SK-N-MC (cell line): ENCODE measurements around the gene STX8.

Source experiments
- DNase-seq: peaks from one replicate; pipeline ENCODE4 v3.0.0-alpha.2; 2011; ENCODE audit warnings: low read depth, low spot score
- H3K27ac ChIP-seq: fragments of 200-600 bp; sonication (generic); 2 replicates; pipeline ENCODE4 v1.5.1; 2016; ENCODE audit warnings: mixed run types
- H3K36me3 ChIP-seq: fragments of 200-600 bp; sonication (generic); 2 replicates; pipeline ENCODE4 v1.6.1; 2017; ENCODE audit warnings: antibody characterized with exemption, low read length, mixed read lengths; ENCODE audit not compliant: insufficient read depth
- H3K4me3 ChIP-seq: fragments of 200-600 bp; sonication (generic); 2 replicates; pipeline ENCODE4 v1.5.1; 2016
- H3K9ac ChIP-seq: fragments of 200-600 bp; sonication (generic); 2 replicates; pipeline ENCODE4 v1.8.0; 2017; ENCODE audit warnings: mixed run types, mixed read lengths; ENCODE audit not compliant: insufficient read length
- H3K9me3 ChIP-seq: fragments of 200-600 bp; sonication (generic); 2 replicates; pipeline ENCODE4 v1.6.1; 2017; ENCODE audit warnings: low read depth, mild to moderate bottlenecking, antibody characterized with exemption, low read length, moderate library complexity, mixed read lengths
- EZH2 ChIP-seq: fragments of 200-600 bp; sonication (generic); IDR thresholded peaks from one replicate; pipeline ENCODE4 v1.6.1; 2017; ENCODE audit warnings: antibody characterized with exemption
- FOXP2 ChIP-seq: optimal IDR thresholded peaks from 2 replicates; pipeline ENCODE3; 2011; ENCODE audit warnings: mild to moderate bottlenecking, moderate library complexity; ENCODE audit not compliant: insufficient read depth; ENCODE audit errors: extremely low read length, control extremely low read depth
- POLR2AphosphoS5 ChIP-seq: IDR thresholded peaks from 2 replicates; pipeline ENCODE4 v1.6.1; 2012; ENCODE audit warnings: mild to moderate bottlenecking, low read depth, low read length, borderline replicate concordance

Gene STX8

GRCh38 chr17:9274973-9275372 lies 300.6 kb downstream of the STX8 start:
- H3K4me3 ChIP-seq = no peak overlapping the region
- no peak overlapping the region for H3K9ac ChIP-seq
- DNase-seq = no peak
- no peaks in the 10 kb centered on the region for H3K36me3 ChIP-seq
- H3K9me3 ChIP-seq = no peaks in the 10 kb centered on the region
- no peak overlapping the region for H3K27ac ChIP-seq
- TF ChIP-seq FOXP2 = no peak
- TF ChIP-seq POLR2AphosphoS5 = no peak
- no peak for TF ChIP-seq EZH2

DNA sequence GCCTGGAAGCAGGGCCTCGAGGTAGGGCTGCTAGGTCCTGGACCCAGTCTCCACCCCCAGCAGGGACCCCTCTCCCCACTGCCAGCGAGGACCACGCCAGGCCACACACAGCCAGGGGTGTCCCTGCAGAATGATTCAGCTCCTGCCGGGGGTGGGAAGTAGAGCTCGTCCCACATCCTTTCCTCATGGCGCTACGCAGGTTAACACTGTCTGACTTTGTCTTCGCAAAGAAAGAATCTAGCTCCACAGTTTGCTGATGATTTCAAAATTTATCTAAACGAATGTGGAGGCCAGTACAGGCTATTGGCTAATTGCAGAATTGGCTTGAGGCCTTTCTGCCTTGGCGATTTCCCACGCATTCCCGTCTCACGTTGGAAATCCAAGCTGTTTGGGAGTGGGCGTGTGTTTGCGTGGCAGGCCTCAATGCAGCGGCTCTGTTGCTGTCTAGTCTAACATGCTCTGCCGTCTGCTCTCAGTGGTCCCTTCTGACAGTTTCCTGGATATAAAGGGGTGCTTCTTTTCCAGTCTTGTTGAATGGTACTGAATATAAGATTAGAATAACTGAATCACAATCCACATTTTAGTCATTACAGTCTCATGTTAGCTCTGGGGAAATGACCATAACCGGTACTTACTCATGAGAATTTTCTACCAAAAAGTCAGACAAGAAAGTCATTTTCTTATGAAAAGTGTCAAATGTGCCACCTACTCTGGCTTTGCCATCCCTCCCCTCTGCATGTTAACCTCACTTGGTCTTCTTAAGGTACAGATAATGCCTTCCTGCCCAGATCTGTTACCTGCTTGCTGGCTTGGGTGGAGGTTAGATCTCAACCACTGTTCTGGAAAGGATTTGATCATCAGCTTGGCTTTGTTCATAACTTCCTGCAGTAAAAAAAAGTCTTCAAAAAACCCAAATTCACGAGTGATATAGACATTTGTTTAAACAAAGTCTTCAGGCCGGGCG lies 301.9 kb downstream of the STX8 start:
- H3K27ac ChIP-seq = no peak overlapping the region
- H3K4me3 ChIP-seq = no peak overlapping the region
- no peaks in the 10 kb centered on the region for H3K36me3 ChIP-seq
- DNase-seq = no peak
- TF ChIP-seq FOXP2 = no peak
- TF ChIP-seq POLR2AphosphoS5 = no peak
- no peak for TF ChIP-seq EZH2
- no peak overlapping the region for H3K9ac ChIP-seq
- no peaks in the 10 kb centered on the region for H3K9me3 ChIP-seq

- no peak overlapping the region for H3K4me3 ChIP-seq
- H3K27ac ChIP-seq = no peak overlapping the region
- TF ChIP-seq POLR2AphosphoS5 (no peak), EZH2 (no peak), FOXP2 (no peak)
- H3K9me3 ChIP-seq = no peaks in the 10 kb centered on the region
- H3K9ac ChIP-seq = no peak overlapping the region
- DNase-seq = no peak
- H3K36me3 ChIP-seq = no peaks in the 10 kb centered on the region
Observed at GRCh38 chr17:9272501-9273200, 303.0 kb downstream of the STX8 start.

DNA sequence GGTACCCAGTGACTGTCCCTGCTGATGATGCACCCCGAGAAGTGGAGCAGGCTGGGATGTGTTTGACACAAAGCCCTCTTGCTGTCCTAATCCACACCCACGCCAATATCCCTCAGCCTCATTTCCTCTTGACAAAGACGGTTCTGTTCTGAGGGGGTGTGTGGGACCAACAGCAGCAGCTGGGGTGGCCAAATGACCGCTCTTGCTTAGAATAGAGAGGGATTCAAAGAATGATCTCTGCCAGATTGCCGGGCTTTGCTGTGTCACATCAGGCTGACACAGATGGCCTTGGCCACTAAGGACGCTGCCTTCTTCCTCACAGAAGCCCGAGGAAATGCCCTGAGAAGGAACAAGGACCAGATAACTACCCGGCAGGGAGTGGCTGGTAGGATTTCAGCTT lies 303.6 kb downstream of the STX8 start:
- Histone ChIP-seq H3K9me3 (no peaks in the 10 kb centered on the region), H3K27ac (no peak overlapping the region), H3K9ac (no peak overlapping the region), H3K36me3 (no peaks in the 10 kb centered on the region), H3K4me3 (no peak overlapping the region)
- no peak for DNase-seq
- TF ChIP-seq FOXP2 (no peak), EZH2 (no peak), POLR2AphosphoS5 (no peak)

- TF ChIP-seq EZH2 (no peak), POLR2AphosphoS5 (no peak), FOXP2 (no peak)
- Histone ChIP-seq H3K36me3 (no peaks in the 10 kb centered on the region), H3K27ac (no peak overlapping the region), H3K9ac (no peak overlapping the region), H3K4me3 (no peak overlapping the region), H3K9me3 (no peaks in the 10 kb centered on the region)
- DNase-seq = no peak
Observed at GRCh38 chr17:9270921-9271320, 304.7 kb downstream of the STX8 start.

- H3K4me3 ChIP-seq = no peak overlapping the region
- TF ChIP-seq FOXP2 = no peak
- no peak for TF ChIP-seq EZH2
- no peak for TF ChIP-seq POLR2AphosphoS5
- H3K9ac ChIP-seq = no peak overlapping the region
- no peak for DNase-seq
- H3K27ac ChIP-seq = no peak overlapping the region
- no peaks in the 10 kb centered on the region for H3K36me3 ChIP-seq
- H3K9me3 ChIP-seq = no peaks in the 10 kb centered on the region
Observed at GRCh38 chr17:9269350-9270035, 306.1 kb downstream of the STX8 start.

DNA sequence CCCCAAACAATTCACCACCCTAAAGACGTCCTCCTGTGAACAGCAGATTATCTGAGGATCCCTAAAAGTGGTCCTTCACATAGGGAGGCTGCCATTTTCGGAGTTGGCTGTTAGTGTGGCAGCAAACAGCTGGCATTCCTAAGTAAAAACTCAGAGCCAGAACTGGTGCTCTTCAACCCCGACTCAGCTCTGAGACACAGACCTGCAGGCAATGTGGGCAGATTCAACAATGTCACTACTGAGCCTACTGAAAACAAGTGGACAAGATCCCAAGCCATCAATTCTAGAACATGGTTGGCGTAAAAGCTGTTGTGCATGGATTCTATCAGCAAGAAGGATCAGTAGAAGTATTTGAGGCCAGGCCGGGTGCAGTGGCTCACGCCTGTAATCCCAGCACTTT lies 307.1 kb downstream of the STX8 start:
- DNase-seq = no peak
- H3K9me3 ChIP-seq = no peaks in the 10 kb centered on the region
- no peak for TF ChIP-seq FOXP2
- no peak for TF ChIP-seq EZH2
- TF ChIP-seq POLR2AphosphoS5 = no peak
- H3K36me3 ChIP-seq = no peaks in the 10 kb centered on the region
- no peak overlapping the region for H3K27ac ChIP-seq
- no peak overlapping the region for H3K4me3 ChIP-seq
- H3K9ac ChIP-seq = no peak overlapping the region

GRCh38 chr17:9266697-9267117 lies 308.9 kb downstream of the STX8 start:
- H3K4me3 ChIP-seq = no peak overlapping the region
- no peak for TF ChIP-seq EZH2
- TF ChIP-seq POLR2AphosphoS5 = no peak
- TF ChIP-seq FOXP2 = no peak
- DNase-seq = no peak
- no peaks in the 10 kb centered on the region for H3K36me3 ChIP-seq
- H3K9me3 ChIP-seq = no peaks in the 10 kb centered on the region
- H3K27ac ChIP-seq = no peak overlapping the region
- H3K9ac ChIP-seq = no peak overlapping the region
